Glomerular visceral epithelial cell (primary cell): ENCODE measurements around the gene RXFP3.
"Not testable (repeated sequence)": the region's sequence is repeated elsewhere in the genome, so short reads cannot be mapped to it uniquely, and the experiment has no call there.

Experiments used
- DNase-seq: peaks from one replicate; pipeline ENCODE4 v3.0.0-alpha.2; 2016; ENCODE audit errors: extremely low spot score

Gene RXFP3, protein sequence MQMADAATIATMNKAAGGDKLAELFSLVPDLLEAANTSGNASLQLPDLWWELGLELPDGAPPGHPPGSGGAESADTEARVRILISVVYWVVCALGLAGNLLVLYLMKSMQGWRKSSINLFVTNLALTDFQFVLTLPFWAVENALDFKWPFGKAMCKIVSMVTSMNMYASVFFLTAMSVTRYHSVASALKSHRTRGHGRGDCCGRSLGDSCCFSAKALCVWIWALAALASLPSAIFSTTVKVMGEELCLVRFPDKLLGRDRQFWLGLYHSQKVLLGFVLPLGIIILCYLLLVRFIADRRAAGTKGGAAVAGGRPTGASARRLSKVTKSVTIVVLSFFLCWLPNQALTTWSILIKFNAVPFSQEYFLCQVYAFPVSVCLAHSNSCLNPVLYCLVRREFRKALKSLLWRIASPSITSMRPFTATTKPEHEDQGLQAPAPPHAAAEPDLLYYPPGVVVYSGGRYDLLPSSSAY

DNA sequence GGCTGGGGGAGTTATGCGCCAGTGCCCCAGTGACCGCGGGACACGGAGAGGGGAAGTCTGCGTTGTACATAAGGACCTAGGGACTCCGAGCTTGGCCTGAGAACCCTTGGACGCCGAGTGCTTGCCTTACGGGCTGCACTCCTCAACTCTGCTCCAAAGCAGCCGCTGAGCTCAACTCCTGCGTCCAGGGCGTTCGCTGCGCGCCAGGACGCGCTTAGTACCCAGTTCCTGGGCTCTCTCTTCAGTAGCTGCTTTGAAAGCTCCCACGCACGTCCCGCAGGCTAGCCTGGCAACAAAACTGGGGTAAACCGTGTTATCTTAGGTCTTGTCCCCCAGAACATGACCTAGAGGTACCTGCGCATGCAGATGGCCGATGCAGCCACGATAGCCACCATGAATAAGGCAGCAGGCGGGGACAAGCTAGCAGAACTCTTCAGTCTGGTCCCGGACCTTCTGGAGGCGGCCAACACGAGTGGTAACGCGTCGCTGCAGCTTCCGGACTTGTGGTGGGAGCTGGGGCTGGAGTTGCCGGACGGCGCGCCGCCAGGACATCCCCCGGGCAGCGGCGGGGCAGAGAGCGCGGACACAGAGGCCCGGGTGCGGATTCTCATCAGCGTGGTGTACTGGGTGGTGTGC is at the start of gene RXFP3:
Gene RXFP3, plus strand, starts transcription at position 6 of the 636 bp plus-strand sequence. Its CDS starts 355 bp downstream, at position 361.
- peak; percentile 46 for DNase-seq

DNA sequence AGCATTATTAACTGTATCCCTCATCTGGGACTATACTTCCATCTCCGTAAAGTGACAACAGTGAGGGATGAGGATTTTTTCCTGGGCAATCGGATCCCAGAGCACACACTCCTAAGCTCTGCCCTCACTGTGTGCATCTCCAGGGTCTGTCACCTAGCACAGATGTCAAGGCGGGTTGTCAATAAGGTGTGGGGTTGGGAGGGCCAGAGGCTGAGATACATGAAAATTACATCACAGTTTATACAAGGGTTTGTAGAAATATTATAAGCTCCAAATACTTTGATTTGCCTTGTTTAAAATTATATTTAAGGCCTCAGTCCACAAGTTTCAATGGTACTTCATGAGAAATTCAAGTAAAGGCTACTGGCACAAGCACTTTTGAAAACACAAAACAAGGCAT is 48.9 kb upstream of the RXFP3 start:
- DNase-seq, result no peak

DNA sequence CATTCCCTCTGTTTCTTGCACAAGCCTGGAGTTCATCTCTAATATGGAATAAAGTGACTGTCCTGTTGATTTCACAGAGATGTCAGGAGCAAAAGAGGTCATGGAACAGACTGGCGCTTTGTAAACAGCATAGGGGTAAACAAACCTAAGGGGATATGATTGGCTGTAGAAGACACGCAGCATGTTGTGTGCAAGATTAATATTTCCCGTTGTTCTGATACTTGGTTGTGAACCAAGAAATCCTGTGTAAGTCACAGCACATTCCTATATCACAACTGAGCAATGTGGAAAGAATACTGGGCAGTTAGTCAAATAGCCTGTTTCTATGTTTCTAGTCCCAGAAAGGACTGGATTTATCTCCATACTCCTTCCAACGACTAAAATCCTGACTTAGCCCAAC is 47.6 kb upstream of the RXFP3 start:
- no peak for DNase-seq

DNA sequence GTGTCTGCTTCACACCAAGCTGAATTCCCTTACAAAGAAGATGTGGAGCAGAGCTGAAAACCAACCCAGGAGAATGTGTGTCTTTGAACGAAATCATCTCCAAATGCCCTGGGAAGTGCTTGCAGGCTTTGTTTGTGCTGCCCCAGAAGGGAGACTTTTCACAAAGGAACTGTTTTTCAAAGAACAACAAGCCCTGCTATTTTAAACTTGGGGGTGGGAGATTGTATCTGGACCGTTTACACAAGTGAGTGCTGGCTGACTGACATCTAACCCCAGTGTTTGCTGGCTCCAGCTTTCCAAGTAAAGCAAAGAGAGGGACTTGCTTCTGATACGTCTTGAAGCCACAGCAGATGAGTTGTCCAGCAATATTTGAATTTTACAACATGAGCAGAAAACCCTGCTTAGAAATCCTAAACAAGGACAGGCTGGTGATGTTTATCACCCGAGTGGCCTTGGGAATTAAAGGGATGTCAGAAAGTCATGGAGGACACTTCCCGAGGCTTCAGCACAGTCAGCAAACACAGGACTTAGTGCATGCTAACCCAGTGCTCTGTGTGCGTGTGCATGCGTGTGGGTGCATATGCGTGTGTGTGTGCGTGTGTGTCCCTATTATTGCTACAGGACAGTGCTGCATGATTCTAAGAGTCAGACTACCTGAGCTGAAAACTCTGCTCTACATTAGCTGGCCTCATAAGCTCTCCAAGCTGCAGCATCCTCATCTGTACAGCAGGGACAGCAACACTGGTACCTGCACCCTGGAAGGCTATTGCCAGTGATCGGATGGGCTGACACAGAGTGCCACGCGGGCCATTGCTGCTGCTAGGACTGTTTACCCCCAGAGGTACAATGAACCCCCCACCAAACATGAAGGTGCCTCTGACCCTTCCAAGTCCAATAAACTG is 45.8 kb upstream of the RXFP3 start:
- DNase-seq, result peak; percentile 51

DNA sequence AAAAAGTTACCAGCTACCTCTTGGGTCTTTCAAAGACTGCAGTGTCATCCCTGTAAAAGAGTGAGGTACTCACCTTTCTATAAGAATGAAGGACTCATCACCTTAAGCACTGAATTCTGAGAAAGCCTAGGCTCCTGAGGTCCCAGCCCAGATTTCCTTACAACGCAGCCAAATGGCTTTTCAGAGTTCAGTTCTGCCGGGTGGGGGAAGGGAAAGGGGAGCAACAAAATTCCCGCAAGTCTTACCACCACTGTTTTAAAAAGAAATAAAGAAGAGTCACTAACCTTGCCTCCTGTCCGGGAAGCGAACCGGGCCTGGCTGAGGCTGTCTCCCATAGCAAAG is 44.8 kb upstream of the RXFP3 start:
- no peak for DNase-seq

DNA sequence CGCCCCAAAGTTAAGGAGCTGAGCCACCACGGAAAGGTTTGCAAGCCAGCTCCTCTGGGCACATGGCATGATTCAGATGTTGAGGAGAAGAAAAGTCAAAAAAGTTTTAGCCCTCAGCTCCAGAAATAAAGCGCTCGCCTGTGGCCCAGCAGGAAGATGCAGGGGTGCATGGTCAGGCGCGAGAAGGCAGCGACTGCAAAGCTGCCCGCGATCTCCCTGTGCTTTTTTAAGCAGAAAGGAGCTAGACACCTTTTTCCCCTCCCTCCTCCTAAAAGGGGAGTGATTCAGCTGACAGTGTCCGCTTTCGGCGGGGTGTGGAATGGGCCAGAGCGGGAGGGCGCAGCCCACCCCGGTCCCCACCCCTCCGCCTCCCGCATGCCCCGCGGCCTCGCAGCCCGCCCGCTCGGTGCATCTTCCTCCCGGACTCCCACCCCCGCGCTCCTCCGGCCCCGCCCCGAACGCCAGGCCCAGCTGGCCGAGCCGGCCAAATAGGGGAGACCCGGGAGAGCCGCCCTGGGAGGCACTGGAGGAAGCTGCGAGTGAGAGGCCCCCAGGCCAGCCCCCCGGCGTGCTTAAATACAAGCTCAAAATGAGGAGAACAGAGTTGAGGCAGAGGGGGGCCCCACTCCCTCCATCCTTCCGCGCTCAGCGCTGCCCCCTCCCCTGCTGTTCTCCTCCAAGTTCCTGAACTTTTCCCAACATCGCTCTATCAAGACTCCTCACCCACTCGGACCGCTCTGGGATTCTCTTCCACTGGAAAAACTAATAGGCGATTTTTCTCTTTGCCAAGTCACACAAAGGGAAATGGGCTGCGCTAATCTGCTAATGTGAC is 44.2 kb upstream of the RXFP3 start, which contains the start of gene ADAMTS12:
Gene ADAMTS12, minus strand, starts transcription at position 203 of the 832 bp plus-strand sequence. Its CDS starts 134 bp downstream, at position 69.
- peak; percentile 84 for DNase-seq

DNA sequence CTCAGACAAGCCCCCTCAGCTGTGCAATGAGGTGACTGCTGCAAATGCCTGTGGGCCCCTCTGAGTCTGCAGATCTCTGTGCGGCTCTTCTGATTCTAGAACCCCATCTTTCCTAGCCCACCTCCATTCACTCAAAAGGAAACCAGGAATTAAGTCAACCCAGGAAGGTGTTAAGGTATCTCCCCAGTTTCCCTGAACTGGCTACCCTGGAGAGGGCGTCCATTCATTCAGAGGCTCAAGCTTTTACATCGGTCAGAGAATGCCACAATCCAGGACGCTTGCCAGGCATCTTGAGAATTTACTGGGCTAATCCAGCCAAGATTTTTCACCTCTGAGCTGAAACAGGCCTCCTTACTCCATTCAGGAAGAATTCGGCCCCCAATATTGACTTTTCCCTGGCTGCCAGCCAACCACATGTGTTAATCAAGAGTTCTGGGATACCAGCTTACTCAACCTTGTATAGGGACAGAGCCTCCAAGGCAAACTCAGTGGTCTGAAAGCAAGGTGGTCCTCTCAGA is 43.5 kb upstream of the RXFP3 start:
- peak; percentile 95 for DNase-seq

DNA sequence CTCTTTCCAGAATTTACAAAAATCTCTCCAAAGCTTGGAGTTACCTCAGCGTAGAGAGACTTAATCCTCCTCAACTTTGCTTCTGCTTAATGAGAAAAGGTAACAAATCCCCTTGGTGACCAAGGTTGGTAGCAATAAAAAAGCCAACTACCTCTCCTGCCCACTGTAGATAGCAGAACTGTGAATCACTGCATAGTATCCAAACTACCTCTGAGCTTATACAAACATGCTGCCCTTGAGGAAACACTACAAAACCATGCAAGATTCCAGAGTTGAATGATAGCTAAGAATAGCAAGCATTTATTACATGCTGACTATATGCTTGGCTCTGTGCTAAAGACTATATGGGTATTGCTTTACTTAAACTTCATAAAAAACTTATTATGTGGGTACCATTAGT is 41.6 kb upstream of the RXFP3 start:
- DNase-seq, result peak; percentile 66

DNA sequence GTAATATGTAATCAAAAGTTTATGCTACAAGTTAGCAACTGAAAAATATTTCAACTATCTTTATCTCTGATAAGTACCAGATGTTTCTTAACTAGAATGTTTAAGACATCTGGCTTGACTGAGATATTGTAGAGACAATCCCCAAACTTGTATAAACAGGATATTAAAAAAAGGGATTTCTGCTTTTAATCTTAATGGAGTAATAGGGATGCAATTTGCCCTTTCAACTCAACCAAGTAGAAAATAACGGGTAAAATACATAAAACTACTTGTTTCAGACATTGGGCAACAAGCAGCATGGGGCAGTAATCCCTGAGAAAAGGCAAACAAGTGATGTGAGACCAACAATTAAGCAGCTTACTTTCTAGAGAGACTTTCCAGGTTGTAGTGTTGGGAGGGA is 35.0 kb upstream of the RXFP3 start:
- no peak for DNase-seq

DNA sequence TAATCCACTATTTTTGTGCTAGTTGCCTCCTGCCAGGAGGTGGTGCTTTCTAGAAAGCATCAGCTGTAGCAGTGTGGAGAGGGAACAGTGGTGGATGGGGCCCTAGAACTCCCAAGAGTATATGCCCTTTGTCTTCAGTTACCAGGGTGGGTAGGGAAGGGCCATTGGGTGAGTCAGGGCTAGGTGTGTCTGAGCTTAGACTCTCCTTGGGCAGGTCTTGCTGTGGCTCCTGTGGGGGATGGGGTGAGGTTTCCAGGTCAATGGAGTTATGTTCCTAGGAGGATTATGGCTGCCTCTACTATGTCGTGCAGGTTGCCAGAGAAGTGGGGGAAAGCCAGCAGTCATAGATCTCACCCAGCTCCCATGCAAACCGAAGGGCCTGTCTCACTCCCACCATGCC is 33.1 kb upstream of the RXFP3 start:
- DNase-seq, result no peak

DNA sequence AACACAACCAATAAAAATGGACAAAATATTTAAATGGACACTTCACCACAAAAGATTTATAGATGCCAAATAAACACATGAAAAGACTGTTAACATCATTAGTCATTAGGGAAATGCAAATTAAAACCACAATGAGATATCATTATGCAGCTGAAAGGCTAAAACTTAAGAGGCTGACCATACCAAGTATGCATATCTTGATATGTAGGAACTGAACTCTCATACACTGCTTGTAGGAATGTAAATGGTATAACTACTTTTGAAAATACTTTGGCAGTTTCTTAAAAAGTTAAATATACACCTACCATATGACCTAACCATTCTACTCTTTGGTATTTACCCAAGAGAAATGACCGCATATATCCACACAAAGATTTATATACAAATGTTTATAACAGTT is 30.8 kb upstream of the RXFP3 start:
- no peak for DNase-seq

DNA sequence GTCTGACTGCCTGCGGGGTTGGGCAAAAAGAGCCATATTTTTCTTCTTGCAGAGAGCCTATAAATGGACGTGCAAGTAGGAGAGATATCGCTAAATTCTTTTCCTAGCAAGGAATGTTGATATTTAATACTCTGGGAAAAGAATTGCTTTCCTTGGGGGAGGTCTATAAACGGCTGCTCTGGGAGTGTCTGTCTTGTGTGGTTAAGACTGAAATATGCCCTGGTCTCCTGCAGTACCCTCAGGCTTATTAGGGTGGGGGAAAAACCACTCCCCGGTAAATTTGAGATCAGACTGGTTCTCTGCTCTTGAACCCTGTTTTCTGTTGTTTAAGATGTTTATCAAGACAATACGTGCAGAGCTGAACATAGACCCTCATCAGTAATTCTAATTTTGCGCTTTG is 29.9 kb upstream of the RXFP3 start:
- not testable (repeated sequence) for DNase-seq

DNA sequence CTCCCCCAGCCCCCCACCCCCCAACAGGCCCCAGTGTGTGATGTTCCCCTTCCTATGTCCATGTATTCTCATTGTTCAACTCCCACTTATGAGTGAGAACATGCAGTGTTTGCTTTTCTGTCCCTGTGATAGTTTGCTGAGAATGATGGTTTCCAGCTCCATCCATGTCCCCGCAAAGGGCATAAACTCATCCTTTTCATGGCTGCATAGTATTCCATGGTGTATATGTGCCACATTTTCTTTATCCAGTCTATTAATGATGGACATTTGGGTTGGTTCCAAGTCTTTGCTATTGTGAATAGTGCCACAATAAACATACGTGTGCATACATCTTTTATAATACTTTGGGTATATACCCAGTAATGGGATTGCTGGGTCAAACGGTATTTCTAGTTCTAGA is 21.3 kb upstream of the RXFP3 start:
- DNase-seq, result not testable (repeated sequence)

DNA sequence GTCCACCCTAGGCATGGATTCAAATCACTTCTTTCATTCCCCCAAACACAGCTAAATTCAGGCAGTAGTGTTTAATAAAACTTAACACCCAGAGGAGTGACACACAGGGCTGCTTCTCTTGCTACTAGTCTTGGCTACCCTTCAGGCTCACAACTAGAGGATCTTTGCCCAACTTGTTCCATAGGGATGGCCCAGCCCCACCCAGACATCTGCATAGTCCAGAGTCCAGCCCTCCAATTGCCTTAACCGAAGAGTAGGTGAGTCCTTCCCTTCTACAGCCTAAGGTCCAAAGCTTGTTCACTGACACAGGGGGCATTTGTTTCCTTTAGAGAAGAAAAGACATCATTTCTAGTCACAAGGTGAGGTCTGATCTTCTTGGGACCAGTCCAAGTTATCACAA is 15.2 kb upstream of the RXFP3 start:
- DNase-seq, result no peak

DNA sequence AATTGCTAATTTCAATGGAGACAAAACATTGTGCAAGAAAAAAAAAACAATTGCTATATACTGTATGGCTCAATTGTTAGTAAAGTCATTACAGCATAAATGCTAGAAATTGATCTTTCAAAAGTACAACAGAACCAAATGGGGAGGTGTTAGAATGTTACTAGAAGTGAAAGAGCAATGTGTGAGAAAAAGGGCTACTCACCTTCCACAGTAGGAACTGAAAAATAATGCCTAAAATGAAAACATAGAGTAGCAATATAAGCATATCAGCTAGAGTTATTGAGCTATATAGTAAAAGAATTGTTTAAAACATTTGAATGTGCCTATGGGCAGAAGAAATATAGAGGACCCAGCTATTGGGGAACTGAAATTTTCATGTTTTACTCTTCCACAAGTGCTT is 10.9 kb upstream of the RXFP3 start:
- DNase-seq, result no peak

DNA sequence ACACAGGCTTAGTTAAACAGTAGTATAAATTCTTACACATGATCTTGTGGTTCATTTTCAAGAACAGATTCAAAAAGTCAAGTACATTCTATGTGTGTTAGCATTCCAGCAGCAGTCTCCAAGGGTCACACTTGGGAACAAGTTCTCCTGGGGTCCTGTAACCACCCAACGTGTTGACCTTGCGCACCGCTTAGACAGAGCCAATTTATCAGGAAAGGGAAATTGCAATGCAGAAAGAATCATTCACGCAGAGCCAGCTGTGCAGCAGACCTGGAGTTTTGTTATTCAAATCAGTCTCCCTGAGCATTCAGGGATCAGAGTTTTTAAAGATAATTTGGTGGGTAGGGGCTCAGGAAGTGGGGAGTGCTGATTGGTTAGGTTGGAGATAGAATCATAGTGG is 8.5 kb upstream of the RXFP3 start:
- no peak for DNase-seq

DNA sequence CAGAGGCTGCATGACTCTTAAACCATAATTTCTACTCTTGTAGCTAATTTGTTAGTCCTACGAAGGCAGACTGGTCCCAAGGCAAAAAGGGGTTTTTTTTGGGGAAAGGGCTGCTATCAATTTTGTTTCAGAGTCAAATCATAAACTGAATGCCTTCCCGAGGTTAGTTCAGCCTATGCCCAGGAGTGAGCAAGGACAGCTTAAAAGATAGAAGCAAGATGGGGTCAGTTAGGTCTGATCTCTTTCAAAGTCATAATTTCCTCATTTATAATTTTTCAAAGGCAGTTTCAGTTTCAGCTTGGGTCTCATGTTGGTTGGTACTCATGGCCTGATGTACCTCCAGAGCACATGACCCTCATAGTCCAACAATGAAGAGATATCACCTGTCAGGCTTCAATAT is 7.9 kb upstream of the RXFP3 start:
- DNase-seq, result no peak

DNA sequence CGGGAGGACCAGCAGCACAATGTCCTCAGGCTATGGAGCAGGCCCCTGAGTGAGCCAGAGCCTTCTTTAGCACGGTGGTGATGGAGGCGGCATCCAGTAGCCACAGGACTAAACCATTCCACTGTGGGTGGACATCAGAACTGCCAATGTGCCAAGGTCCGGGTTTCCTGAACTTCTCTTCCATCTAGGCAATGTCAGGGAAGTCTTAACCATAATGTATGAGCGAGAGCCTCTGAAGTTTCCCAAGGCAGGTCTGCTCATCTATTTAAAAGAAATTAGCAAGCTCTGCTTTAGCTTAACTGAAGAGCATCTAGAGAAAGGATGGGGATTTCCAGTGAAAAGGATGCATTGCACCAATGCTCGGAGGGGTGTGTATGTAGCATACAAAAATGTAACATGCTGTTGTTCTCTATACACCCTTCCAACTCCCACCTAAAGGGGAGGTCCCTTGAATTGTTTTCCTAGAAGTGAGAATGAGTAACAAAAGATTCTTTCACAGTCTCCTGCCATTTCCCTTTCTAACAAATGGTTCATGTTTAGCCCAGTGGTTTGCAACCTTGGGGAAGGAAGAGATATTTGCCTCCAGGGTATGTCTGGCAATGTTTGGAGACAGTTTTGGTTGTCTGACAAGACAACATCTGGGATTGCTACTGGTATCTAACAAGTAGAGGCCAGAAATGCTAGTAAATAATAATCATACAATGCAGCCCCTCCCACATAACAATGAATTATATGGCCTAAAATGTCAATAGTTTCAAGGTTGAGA is 6.1 kb upstream of the RXFP3 start:
- no peak for DNase-seq

DNA sequence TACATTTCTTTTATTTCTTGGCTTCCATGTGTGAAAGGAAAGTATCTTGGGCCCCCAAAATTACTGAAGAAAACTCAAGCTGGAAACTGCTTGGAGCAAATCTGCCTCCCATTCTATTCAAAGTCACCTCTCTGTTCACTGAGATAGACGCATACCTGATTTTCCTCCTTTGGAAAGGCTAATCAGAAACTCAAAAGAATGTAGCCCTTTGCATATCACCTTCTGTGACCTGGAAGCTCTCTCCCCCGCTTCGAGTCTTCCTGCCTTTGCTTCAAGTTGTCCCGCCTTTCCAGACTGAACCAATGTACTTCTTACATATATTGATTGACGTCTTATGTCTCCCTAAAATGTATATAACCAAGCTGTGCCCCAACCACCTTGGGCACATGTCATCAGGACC is 5.0 kb upstream of the RXFP3 start:
- DNase-seq, result no peak

DNA sequence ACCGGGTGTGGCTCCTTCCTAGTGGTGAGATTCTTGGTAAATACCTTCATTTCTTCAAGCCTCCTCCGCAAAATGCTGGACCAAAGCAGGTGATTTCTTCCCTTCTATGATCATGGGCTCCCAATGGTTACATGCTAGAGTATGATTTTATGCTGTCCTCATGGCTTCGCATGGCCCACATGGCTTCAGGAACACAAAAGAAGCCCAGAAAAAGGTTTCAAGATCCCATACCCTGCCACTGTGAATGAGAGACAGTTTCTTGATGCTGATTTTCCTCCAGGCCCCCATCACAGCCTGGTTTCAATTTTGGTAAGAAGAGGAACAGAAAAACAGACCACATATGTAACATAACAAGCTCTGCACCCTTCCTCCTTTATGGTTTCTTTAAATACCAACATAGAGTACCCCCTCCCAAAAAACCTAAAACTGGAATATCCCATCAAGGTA is 2.4 kb upstream of the RXFP3 start:
- DNase-seq, result no peak
